Upper lobe of left lung (tissue), 6 donors: Measurements from ENCODE around the gene MESD. TPM values are rescaled to one million over a fixed set of nuclear protein-coding genes. Genes with fewer than 3 reads are reported as not detected.

ENCODE experiments used
- ATAC-seq, 2 donors: fragments of 200-7000 bp; cut with Tn5 transposase; one replicate each; pipeline ENCODE4 v1.9.1; 2022; ENCODE audit warnings: mild to moderate bottlenecking in 2 of 2, moderate library complexity in 2 of 2; ENCODE audit not compliant: low FRiP score in 2 of 2
- DNase-seq, 2 donors: peaks; one replicate each; pipeline ENCODE4 v3.0.0-alpha.2; 2019 to 2020
- H3K27ac ChIP-seq, 4 donors: fragments of 200-600 bp; sonication (generic); one replicate each; pipeline ENCODE4 v1.5.1; 2016 to 2019
- H3K27me3 ChIP-seq, 4 donors: fragments of 200-600 bp; sonication (generic); one replicate each; pipeline ENCODE4 v1.5.1; 2017 to 2019
- H3K36me3 ChIP-seq, 4 donors: fragments of 200-600 bp; sonication (generic); one replicate each; pipeline ENCODE4 v1.5.1; 2016 to 2019
- H3K4me1 ChIP-seq, 4 donors: fragments of 200-600 bp; sonication (generic); one replicate each; pipeline ENCODE4 v1.5.1; 2018 to 2019
- H3K4me3 ChIP-seq, 4 donors: fragments of 200-600 bp; sonication (generic); one replicate each; pipeline ENCODE4 v1.5.1; 2017 to 2019; ENCODE audit warnings: mild to moderate bottlenecking in 2 of 4, moderate library complexity in 1 of 4
- H3K9me3 ChIP-seq, 4 donors: fragments of 200-600 bp; sonication (generic); one replicate each; pipeline ENCODE4 v1.5.1; 2018 to 2019
- EP300 ChIP-seq, 4 donors: sonication (generic); formaldehyde crosslinking; IDR thresholded peaks; one replicate each; pipeline ENCODE4 v1.5.1; 2017; ENCODE audit warnings: antibody characterized with exemption in 4 of 4, control low read depth in 2 of 4
- POLR2A ChIP-seq, 4 donors: fragments of 450-650 bp; IDR thresholded peaks; one replicate each; pipeline ENCODE4 v1.5.1; 2016 to 2017; ENCODE audit warnings: antibody characterized with exemption in 4 of 4, mild to moderate bottlenecking in 2 of 4
- POLR2AphosphoS5 ChIP-seq, 2 donors: sonication (generic); formaldehyde crosslinking; IDR thresholded peaks; one replicate each; pipeline ENCODE4 v1.5.1; 2017; ENCODE audit warnings: antibody characterized with exemption in 2 of 2
- WGBS, 2 donors: methylation state at CpG; one replicate each; pipeline ENCODE4 v1.1.5; 2017 to 2018; 5-methylcytosine and 5-hydroxymethylcytosine counted together
- total RNA-seq, 6 donors: library from RNA; depleted of rRNA in 4 of 6; stranded (reverse); fragments of >200 nt in 4 of 6; gene quantifications; one replicate each; pipeline versions ENCODE4 v1.1.0 to v1.2.1, GENCODE V29; 2016 to 2021
- TF ChIP-seq, protein P1 (sequence below), 6 experiments: fragments of 450-650 bp in 4 of 6; fragments of 200-600 bp in 2 of 6; sonication (generic) in 2 of 6; IDR thresholded peaks; one replicate each; pipeline ENCODE4 v1.5.1; 2016 to 2019; ENCODE audit warnings: antibody characterized with exemption in 6 of 6
- donor health status: DM: no; HTN: no; CAD: no; lungs with moderate emphysema.
- donor health status: DM: no; HTN: yes; CAD: no; lungs with severe emphysema.

Gene MESD
- total RNA-seq, 6 donors from 2014 or later: 18.2 to 35.6 (median 23.5) TPM

- Histone ChIP-seq H3K9me3 (no peaks in the 10 kb centered on the region), H3K4me1 (no peaks in the 10 kb centered on the region), H3K4me3 (no peak overlapping the region), H3K27ac (no peak overlapping the region), H3K27me3 (no peaks in the 10 kb centered on the region), H3K36me3 (peaks cover 0 to 17% (median 2%) of the 10 kb centered on the region in 4 donors)
- TF ChIP-seq POLR2A (IDR thresholded peaks at IDR 0.05) (no peak), POLR2AphosphoS5 (IDR thresholded peaks at IDR 0.05) (no peak), EP300 (IDR thresholded peaks at IDR 0.05) (no peak)
- TF ChIP-seq, protein P1, sequence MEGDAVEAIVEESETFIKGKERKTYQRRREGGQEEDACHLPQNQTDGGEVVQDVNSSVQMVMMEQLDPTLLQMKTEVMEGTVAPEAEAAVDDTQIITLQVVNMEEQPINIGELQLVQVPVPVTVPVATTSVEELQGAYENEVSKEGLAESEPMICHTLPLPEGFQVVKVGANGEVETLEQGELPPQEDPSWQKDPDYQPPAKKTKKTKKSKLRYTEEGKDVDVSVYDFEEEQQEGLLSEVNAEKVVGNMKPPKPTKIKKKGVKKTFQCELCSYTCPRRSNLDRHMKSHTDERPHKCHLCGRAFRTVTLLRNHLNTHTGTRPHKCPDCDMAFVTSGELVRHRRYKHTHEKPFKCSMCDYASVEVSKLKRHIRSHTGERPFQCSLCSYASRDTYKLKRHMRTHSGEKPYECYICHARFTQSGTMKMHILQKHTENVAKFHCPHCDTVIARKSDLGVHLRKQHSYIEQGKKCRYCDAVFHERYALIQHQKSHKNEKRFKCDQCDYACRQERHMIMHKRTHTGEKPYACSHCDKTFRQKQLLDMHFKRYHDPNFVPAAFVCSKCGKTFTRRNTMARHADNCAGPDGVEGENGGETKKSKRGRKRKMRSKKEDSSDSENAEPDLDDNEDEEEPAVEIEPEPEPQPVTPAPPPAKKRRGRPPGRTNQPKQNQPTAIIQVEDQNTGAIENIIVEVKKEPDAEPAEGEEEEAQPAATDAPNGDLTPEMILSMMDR (IDR thresholded peaks at IDR 0.05): no peak
- WGBS, 2 donors: 84 to 88% methylated on average over 5 of the region's 5 CpGs
- DNase-seq (no peak), ATAC-seq (no peak)
Measured at GRCh38 chr15:80913541-80913940, 76.1 kb downstream of the MESD start.

DNA sequence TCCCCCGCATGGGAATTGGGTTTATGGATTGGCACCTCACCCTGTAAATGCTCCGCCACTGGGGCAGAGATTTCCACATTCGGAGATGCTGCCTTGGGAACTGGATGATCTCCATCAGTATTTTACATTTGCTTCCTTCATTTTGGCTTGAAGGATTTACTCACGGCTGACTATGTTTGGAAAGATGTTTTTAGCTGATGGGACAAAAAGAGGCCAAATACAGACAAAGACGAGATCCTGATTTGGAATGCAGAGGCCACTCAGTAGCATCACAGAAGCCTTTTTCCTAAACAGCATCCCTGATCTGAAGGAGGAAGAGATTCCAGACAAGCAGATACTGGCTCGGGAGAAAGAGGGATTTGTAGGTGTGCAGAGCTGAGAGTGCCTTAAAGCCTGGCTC, 76.9 kb downstream of the MESD start:
- ATAC-seq (no peak), DNase-seq (no peak)
- TF ChIP-seq, protein P1 (IDR thresholded peaks at IDR 0.05): no peak
- TF ChIP-seq POLR2AphosphoS5 (IDR thresholded peaks at IDR 0.05) (no peak), POLR2A (IDR thresholded peaks at IDR 0.05) (no peak), EP300 (IDR thresholded peaks at IDR 0.05) (no peak)
- H3K4me1 ChIP-seq: no peaks in the 10 kb centered on the region
- H3K27ac ChIP-seq: no peak overlapping the region
- H3K27me3 ChIP-seq: no peaks in the 10 kb centered on the region
- no peak overlapping the region for H3K4me3 ChIP-seq
- WGBS, 2 donors: 92 to 99% methylated on average over 6 of the region's 6 CpGs
- H3K9me3 ChIP-seq: no peaks in the 10 kb centered on the region
- H3K36me3 ChIP-seq: peaks cover 0 to 22% (median 2%) of the 10 kb centered on the region in 4 donors

DNA sequence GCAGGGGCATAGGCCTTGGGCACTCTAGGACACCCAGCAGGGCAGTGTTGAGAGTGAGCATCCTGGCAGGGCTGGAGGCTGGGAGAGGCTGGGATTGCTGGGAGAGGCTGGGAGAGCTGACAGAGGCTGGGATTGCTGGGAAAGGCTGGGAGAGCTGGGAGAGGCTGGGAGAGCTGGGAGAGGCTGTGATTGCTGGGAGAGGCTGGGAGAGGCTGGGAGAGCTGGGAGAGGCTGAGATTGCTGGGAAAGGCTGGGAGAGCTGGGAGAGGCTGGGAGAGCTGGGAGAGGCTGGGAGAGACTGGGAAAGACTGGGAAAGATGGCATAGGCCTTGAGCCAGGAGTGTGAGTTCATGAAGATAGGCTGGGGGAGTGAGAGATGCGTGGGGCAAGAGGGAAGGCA, 77.8 kb downstream of the MESD start:
- no peaks in the 10 kb centered on the region for H3K4me1 ChIP-seq
- no peaks in the 10 kb centered on the region for H3K27me3 ChIP-seq
- ATAC-seq (no peak), DNase-seq (no peak)
- H3K36me3 ChIP-seq: peaks cover 0 to 22% (median 2%) of the 10 kb centered on the region in 4 donors
- no peak overlapping the region for H3K27ac ChIP-seq
- H3K9me3 ChIP-seq: no peaks in the 10 kb centered on the region
- TF ChIP-seq EP300 (IDR thresholded peaks at IDR 0.05) (no peak), POLR2A (IDR thresholded peaks at IDR 0.05) (no peak), POLR2AphosphoS5 (IDR thresholded peaks at IDR 0.05) (no peak)
- TF ChIP-seq, protein P1 (IDR thresholded peaks at IDR 0.05): no peak
- 100% methylated on average over 1 of the region's 1 CpG for WGBS, 2 donors
- H3K4me3 ChIP-seq: no peak overlapping the region

- no peaks in the 10 kb centered on the region for H3K9me3 ChIP-seq
- WGBS, 2 donors: 90 to 92% methylated on average over 11 of the region's 11 CpGs
Measured at GRCh38 chr15:80906159-80906766, 83.4 kb downstream of the MESD start.

More at GRCh38 chr15:80906159-80906766, 83.4 kb downstream of the MESD start:
- TF ChIP-seq POLR2A (IDR thresholded peaks at IDR 0.05): no peak
- no peak for TF ChIP-seq EP300 (IDR thresholded peaks at IDR 0.05)
- TF ChIP-seq, protein P1 (IDR thresholded peaks at IDR 0.05): no peak
- no peak for TF ChIP-seq POLR2AphosphoS5 (IDR thresholded peaks at IDR 0.05)
- H3K27me3 ChIP-seq: no peaks in the 10 kb centered on the region
- peaks cover 0 to 34% (median 2%) of the 10 kb centered on the region in 4 donors for H3K36me3 ChIP-seq
- H3K27ac ChIP-seq: no peak overlapping the region
- DNase-seq (peak in 1 of 2 donors; percentile 15), ATAC-seq (no peak)
- no peak overlapping the region for H3K4me3 ChIP-seq
- H3K4me1 ChIP-seq: no peaks in the 10 kb centered on the region
